ENCODE data around the gene SLC35G3. TPM values are rescaled to one million over a fixed set of nuclear protein-coding genes. Genes with fewer than 3 reads are reported as not detected.

Gene SLC35G3
- total and polyA plus RNA-seq, 2 of the 13 experiments (the other 11 are each of a cell fraction or from before 2014, with no cell fraction given) = not detected

DNA sequence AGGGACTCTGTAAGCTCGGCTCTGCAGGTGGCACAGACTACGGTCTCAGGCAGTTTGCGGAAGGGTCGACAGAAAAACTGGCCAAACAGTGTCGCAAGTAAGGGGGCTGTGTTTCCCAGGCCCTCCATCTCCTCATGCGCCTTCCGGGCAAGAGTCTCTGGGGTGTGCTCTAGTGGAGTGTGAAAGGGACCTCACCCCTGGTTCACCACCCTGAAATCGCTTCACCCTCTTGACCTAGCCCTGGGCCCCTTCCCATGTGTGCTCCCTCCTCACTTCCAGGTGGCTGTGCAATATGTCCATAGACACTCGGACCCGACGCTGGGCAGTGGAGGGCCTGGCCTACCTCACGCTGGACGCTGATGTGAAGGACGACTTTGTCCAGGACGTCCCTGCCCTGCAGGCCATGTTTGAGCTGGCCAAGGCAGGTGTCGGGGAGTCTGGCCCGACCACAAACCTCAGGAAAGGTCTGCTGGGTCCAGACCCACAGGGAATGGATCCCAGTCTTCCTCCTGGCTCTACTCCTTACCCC, 24.3 kb downstream of the SLC35G3 start:
- intact Hi-C loops (cut with micrococcal nuclease; ENCODE audit: unreplicated experiment) = no loop called here
- whole genome bisulfite sequencing (ENCODE audit: low lambda C conversion rate) = 11% methylated on average over 12 of the region's 17 CpGs
- TF ChIP-seq KDM5A (IDR thresholded peaks at IDR 0.05; ENCODE audit: borderline replicate concordance, low read length) = no peak
- no peak for TF ChIP-seq MAFK (conservative IDR thresholded peaks at IDR 0.05 in 1 of 2, IDR thresholded peaks at IDR 0.05 in 1 of 2; ENCODE audit: low read length in 2 of 2)
- no peak for TF ChIP-seq WIZ (CRISPR knock-in tag; IDR thresholded peaks at IDR 0.05)
- no peak for TF ChIP-seq TOPORS (CRISPR knock-in tag; IDR thresholded peaks at IDR 0.05)
- no peak for TF ChIP-seq GFI1 (CRISPR knock-in tag; IDR thresholded peaks at IDR 0.05; ENCODE audit: borderline replicate concordance)
- TF ChIP-seq, protein P1, sequence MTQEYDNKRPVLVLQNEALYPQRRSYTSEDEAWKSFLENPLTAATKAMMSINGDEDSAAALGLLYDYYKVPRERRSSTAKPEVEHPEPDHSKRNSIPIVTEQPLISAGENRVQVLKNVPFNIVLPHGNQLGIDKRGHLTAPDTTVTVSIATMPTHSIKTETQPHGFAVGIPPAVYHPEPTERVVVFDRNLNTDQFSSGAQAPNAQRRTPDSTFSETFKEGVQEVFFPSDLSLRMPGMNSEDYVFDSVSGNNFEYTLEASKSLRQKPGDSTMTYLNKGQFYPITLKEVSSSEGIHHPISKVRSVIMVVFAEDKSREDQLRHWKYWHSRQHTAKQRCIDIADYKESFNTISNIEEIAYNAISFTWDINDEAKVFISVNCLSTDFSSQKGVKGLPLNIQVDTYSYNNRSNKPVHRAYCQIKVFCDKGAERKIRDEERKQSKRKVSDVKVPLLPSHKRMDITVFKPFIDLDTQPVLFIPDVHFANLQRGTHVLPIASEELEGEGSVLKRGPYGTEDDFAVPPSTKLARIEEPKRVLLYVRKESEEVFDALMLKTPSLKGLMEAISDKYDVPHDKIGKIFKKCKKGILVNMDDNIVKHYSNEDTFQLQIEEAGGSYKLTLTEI (CRISPR knock-in tag; conservative IDR thresholded peaks at IDR 0.05) = no peak
- TF ChIP-seq, protein P2, sequence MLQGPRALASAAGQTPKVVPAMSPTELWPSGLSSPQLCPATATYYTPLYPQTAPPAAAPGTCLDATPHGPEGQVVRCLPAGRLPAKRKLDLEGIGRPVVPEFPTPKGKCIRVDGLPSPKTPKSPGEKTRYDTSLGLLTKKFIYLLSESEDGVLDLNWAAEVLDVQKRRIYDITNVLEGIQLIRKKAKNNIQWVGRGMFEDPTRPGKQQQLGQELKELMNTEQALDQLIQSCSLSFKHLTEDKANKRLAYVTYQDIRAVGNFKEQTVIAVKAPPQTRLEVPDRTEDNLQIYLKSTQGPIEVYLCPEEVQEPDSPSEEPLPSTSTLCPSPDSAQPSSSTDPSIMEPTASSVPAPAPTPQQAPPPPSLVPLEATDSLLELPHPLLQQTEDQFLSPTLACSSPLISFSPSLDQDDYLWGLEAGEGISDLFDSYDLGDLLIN (CRISPR knock-in tag; IDR thresholded peaks at IDR 0.05; ENCODE audit: borderline replicate concordance) = no peak
- TF ChIP-seq HNRNPUL1 (IDR thresholded peaks at IDR 0.05; ENCODE audit: low read depth, low read length) = no peak
- no peak for TF ChIP-seq SRSF4 (IDR thresholded peaks at IDR 0.05; ENCODE audit: low read depth, low read length, poor library complexity, severe bottlenecking)
- TF ChIP-seq ZNF644 (CRISPR knock-in tag; IDR thresholded peaks at IDR 0.05; ENCODE audit: low read depth) = no peak
- TF ChIP-seq, protein P3, sequence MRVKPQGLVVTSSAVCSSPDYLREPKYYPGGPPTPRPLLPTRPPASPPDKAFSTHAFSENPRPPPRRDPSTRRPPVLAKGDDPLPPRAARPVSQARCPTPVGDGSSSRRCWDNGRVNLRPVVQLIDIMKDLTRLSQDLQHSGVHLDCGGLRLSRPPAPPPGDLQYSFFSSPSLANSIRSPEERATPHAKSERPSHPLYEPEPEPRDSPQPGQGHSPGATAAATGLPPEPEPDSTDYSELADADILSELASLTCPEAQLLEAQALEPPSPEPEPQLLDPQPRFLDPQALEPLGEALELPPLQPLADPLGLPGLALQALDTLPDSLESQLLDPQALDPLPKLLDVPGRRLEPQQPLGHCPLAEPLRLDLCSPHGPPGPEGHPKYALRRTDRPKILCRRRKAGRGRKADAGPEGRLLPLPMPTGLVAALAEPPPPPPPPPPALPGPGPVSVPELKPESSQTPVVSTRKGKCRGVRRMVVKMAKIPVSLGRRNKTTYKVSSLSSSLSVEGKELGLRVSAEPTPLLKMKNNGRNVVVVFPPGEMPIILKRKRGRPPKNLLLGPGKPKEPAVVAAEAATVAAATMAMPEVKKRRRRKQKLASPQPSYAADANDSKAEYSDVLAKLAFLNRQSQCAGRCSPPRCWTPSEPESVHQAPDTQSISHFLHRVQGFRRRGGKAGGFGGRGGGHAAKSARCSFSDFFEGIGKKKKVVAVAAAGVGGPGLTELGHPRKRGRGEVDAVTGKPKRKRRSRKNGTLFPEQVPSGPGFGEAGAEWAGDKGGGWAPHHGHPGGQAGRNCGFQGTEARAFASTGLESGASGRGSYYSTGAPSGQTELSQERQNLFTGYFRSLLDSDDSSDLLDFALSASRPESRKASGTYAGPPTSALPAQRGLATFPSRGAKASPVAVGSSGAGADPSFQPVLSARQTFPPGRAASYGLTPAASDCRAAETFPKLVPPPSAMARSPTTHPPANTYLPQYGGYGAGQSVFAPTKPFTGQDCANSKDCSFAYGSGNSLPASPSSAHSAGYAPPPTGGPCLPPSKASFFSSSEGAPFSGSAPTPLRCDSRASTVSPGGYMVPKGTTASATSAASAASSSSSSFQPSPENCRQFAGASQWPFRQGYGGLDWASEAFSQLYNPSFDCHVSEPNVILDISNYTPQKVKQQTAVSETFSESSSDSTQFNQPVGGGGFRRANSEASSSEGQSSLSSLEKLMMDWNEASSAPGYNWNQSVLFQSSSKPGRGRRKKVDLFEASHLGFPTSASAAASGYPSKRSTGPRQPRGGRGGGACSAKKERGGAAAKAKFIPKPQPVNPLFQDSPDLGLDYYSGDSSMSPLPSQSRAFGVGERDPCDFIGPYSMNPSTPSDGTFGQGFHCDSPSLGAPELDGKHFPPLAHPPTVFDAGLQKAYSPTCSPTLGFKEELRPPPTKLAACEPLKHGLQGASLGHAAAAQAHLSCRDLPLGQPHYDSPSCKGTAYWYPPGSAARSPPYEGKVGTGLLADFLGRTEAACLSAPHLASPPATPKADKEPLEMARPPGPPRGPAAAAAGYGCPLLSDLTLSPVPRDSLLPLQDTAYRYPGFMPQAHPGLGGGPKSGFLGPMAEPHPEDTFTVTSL (CRISPR knock-in tag; IDR thresholded peaks at IDR 0.05; ENCODE audit: borderline replicate concordance) = no peak
- TF ChIP-seq NFE2L2 (IDR thresholded peaks at IDR 0.05; ENCODE audit: low read length) = no peak
- no peak for TF ChIP-seq ZNF550 (CRISPR knock-in tag; IDR thresholded peaks at IDR 0.05; ENCODE audit: borderline replicate concordance)
- no peak for TF ChIP-seq HCFC1 (IDR thresholded peaks at IDR 0.05; ENCODE audit: low read depth, low read length)
- no peak for TF ChIP-seq ZSCAN20 (CRISPR knock-in tag; IDR thresholded peaks at IDR 0.05; ENCODE audit: borderline replicate concordance)
- TF ChIP-seq ZNF749 (CRISPR knock-in tag; IDR thresholded peaks at IDR 0.05; ENCODE audit: borderline replicate concordance) = no peak

More for the DNA sequence above, 24.3 kb downstream of the SLC35G3 start:
- Histone ChIP-seq H3K27me3 (ENCODE audit: control insufficient read depth in 1 of 2, insufficient read depth in 2 of 2, low read length in 2 of 2) (peaks cover 0 to 19% of the 10 kb centered on the region in 2 experiments; a peak in 4 of 5 replicates), H3K4me1 (ENCODE audit: insufficient read depth, low read length) (no peaks in the 10 kb centered on the region), H3K4me3 (replicated peaks in 1 of 3; ENCODE audit: insufficient read depth in 1 of 3, low read depth in 2 of 3, low read length in 3 of 3) (no peak overlapping the region), H3K79me2 (ENCODE audit: insufficient read depth, low read length) (no peaks in the 10 kb centered on the region), H2AFZ (ENCODE audit: low read length) (no peak overlapping the region), H4K20me1 (ENCODE audit: insufficient read depth, low read length) (no peaks in the 10 kb centered on the region), H3K4me2 (ENCODE audit: low read depth, low read length) (no peak overlapping the region), H3K9me3 (ENCODE audit: low read length) (no peaks in the 10 kb centered on the region), H3K36me3 (replicated peaks in 1 of 2; ENCODE audit: control insufficient read depth in 1 of 2, insufficient read depth in 2 of 2, low read length in 2 of 2) (no peaks in the 10 kb centered on the region), H3K9ac (ENCODE audit: insufficient read depth, low read depth, low read length) (no peak overlapping the region), H3K27ac (ENCODE audit: extremely low read length, insufficient read depth, low read length) (no peak overlapping the region)
- ChIA-PET POLR2A (no interaction called here), CTCF (ENCODE audit: low intra/inter-chr PET ratio, low total read pairs) (no interaction called here)
- DNase-seq (ENCODE audit: low spot score) (no peak), FAIRE-seq (no peak), ATAC-seq (no peak)
- in situ Hi-C loops (cut with HindIII; ENCODE audit: extremely low pct_ligation_motif_present, low pct_unique_long_range_greater_than_20kb) = loop anchor here (10.0 kb wide), 1 partner anchor 365 kb away; the partner anchor contains the start of gene SLFN12L
- BruUV-seq (replicated peaks) = no TSS peak
